ENCODE data around the gene PCGF1. TPM values are rescaled to one million over a fixed set of nuclear protein-coding genes. Genes with fewer than 3 reads are reported as not detected.

Gene PCGF1
- total RNA-seq, 2 experiments from 2014 or later, result 9.9 to 15.9 TPM

- Histone ChIP-seq H2AFZ (ENCODE audit: low read length) (peak within 1 kb of the TSS; percentile 63), H3K27ac (ENCODE audit: low read depth, low read length, poor library complexity, severe bottlenecking) (peak within 1 kb of the TSS; percentile 80), H3K4me3 (ENCODE audit: low read depth, low read length, poor library complexity, severe bottlenecking) (peak within 1 kb of the TSS; percentile 78), H3K4me2 (ENCODE audit: low read length) (peak within 1 kb of the TSS; percentile 90), H3K9me3 (ENCODE audit: low read length) (no peaks in the 10 kb centered on the region), H3K36me3 (ENCODE audit: insufficient read depth, low read length) (peaks cover 38% of the 10 kb centered on the region), H3K4me1 (ENCODE audit: insufficient read depth, low read length, poor library complexity, severe bottlenecking) (peaks cover 18% of the 10 kb centered on the region), H3K79me2 (ENCODE audit: insufficient read depth, low read depth, low read length) (peaks cover 28% of the 10 kb centered on the region), H4K20me1 (ENCODE audit: insufficient read depth, low read length) (no peaks in the 10 kb centered on the region), H3K9me2 (ENCODE audit: insufficient read depth, low read length) (no peaks in the 10 kb centered on the region)
- DNase-seq (ENCODE audit: low spot score), result peak; percentile 95
- no peak for TF ChIP-seq EZH2phosphoT487 (IDR thresholded peaks at IDR 0.05; ENCODE audit: borderline replicate concordance, low read depth, low read length)
- peak; percentile 95 for TF ChIP-seq CTCF (conservative IDR thresholded peaks at IDR 0.05; ENCODE audit: low read length)
- POLR2A ChIA-PET, result interaction anchor here (0.7 to 5.1 kb wide), 10 partner anchors 11 to 104 kb away, joined by 3 to 25 read pairs (median 4); partner anchors contain the start of genes AUP1, HTRA2, MRPL53 and WBP1
- TSS peak; percentile 93 for BruUV-seq (replicated peaks)
- intact Hi-C loops (cut with micrococcal nuclease; ENCODE audit: unreplicated experiment), result loop anchor here (1.0 kb wide), 5 partner anchors 24 to 233 kb away; partner anchors contain the start of genes AUP1, HTRA2 and PCGF1
- CTCF ChIA-PET (ENCODE audit: unreplicated experiment), result interaction anchor here (0.5 to 4.1 kb wide), 3 partner anchors 29 to 75 kb away, joined by 3 to 18 read pairs (median 3); partner anchors contain the start of genes AUP1 and HTRA2
These were observed 24.5 kb downstream of the PCGF1 start, which contains the start of the genes CCDC142 and TTC31 for GRCh38 chr2:74482801-74483674. CCDC142 (minus strand) TSS chr2:74482998; CDS start chr2:74482837, 161 bp downstream. TTC31 (plus strand) TSS chr2:74483081; CDS start chr2:74483096, 15 bp downstream.

GRCh38 chr2:74481961-74482800 is 25.3 kb downstream of the PCGF1 start:
- H3K9me2 ChIP-seq (ENCODE audit: insufficient read depth, low read length), result no peaks in the 10 kb centered on the region
- H3K79me2 ChIP-seq (ENCODE audit: insufficient read depth, low read depth, low read length), result peaks cover 28% of the 10 kb centered on the region
- H3K4me1 ChIP-seq (ENCODE audit: insufficient read depth, low read length, poor library complexity, severe bottlenecking), result peaks cover 18% of the 10 kb centered on the region
- POLR2A ChIA-PET, result interaction anchor here (0.8 to 5.1 kb wide), 9 partner anchors 10 to 103 kb away, joined by 3 to 25 read pairs (median 6); partner anchors contain the start of genes AUP1, HTRA2, INO80B and MRPL53
- H4K20me1 ChIP-seq (ENCODE audit: insufficient read depth, low read length), result no peaks in the 10 kb centered on the region
- intact Hi-C loops (cut with micrococcal nuclease; ENCODE audit: unreplicated experiment), result no loop called here
- peaks cover 44% of the 10 kb centered on the region for H3K36me3 ChIP-seq (ENCODE audit: insufficient read depth, low read length)
- TSS peak; percentile 66 for BruUV-seq (replicated peaks)
- CTCF ChIA-PET (ENCODE audit: unreplicated experiment), result interaction anchor here (4.1 kb wide), 1 partner anchor 49 kb away, joined by 18 read pairs; the partner anchor contains the start of genes AUP1 and HTRA2
- H3K4me2 ChIP-seq (ENCODE audit: low read length), result peak overlapping the region; percentile 90
- peak overlapping the region; percentile 78 for H3K4me3 ChIP-seq (ENCODE audit: low read depth, low read length, poor library complexity, severe bottlenecking)
- no peaks in the 10 kb centered on the region for H3K9me3 ChIP-seq (ENCODE audit: low read length)
- DNase-seq (ENCODE audit: low spot score), result peak; percentile 76
- peak overlapping the region; percentile 63 for H2AFZ ChIP-seq (ENCODE audit: low read length)
- peak overlapping the region; percentile 80 for H3K27ac ChIP-seq (ENCODE audit: low read depth, low read length, poor library complexity, severe bottlenecking)
- no peak for TF ChIP-seq EZH2phosphoT487 (IDR thresholded peaks at IDR 0.05; ENCODE audit: borderline replicate concordance, low read depth, low read length)
- TF ChIP-seq CTCF (conservative IDR thresholded peaks at IDR 0.05; ENCODE audit: low read length), result no peak
